K562 (cell line): ENCODE results near the gene NR2E1. TPM values are rescaled to one million over a fixed set of nuclear protein-coding genes. Genes with fewer than 3 reads are reported as not detected.

ENCODE experiments used
- ATAC-seq: fragments of 200-7000 bp; cut with Tn5 transposase; 3 replicates; pipeline ENCODE4 v1.9.1; 2020; ENCODE audit warnings: moderate library complexity
- BruUV-seq: library from RNA; stranded (reverse); fragments of 400-500 nt; replicated peaks from 2 replicates; lab custom pipeline; 2021; lab: Mats Ljungman, UMichigan
- CTCF ChIA-PET: fragments of 300-600 bp; formaldehyde crosslinking; extraction: SDS; loops from one replicate; lab custom pipeline; 2021; ENCODE audit warnings: low intra/inter-chr PET ratio; lab: Yijun Ruan, JAX
- POLR2A ChIA-PET: fragments of 300-600, 350-650 bp; sonication (Branson Sonifier 250); formaldehyde crosslinking; extraction: SDS; loops from one replicate; lab custom pipeline; 2021; ENCODE audit warnings: antibody characterized with exemption, inconsistent platforms; lab: Yijun Ruan, JAX
- DNase-seq, 4 experiments: peaks; one replicate each; pipeline versions ENCODE4 v3.0.0 to v3.0.0-alpha.2; 2011 to 2018; ENCODE audit warnings: low spot score in 3 of 4, mixed read lengths in 3 of 4; ENCODE audit errors: extremely low read depth in 1 of 4
- FAIRE-seq: peaks from 2 replicates; lab custom pipeline; 2011; peaks lifted over from hg19 to GRCh38; lab: Jason Lieb, UNC
- H2AFZ ChIP-seq: 2 replicates; pipeline ENCODE4 v1.6.0; 2011; ENCODE audit warnings: low read depth, low read length, control low read depth, inconsistent platforms
- H3K27ac ChIP-seq: fragments of 200-600 bp; 3 replicates; pipeline ENCODE4 v1.8.0; 2011; ENCODE audit warnings: low read depth, mild to moderate bottlenecking, control low read depth, inconsistent platforms, low read length, moderate library complexity, mixed read lengths; ENCODE audit errors: extremely low read depth
- H3K27me3 ChIP-seq, 2 experiments: fragments of 300-600 bp in 1 of 2; 2 replicates in 1 of 2; 3 replicates in 1 of 2; pipeline versions ENCODE4 v1.6.0 to v1.8.0; 2011; ENCODE audit warnings: inconsistent platforms in 2 of 2, low read length in 2 of 2, mild to moderate bottlenecking in 1 of 2, mixed read lengths in 1 of 2, moderate library complexity in 1 of 2; ENCODE audit not compliant: control insufficient read depth in 2 of 2, insufficient read depth in 2 of 2
- H3K36me3 ChIP-seq: fragments of 300-600 bp; 3 replicates; pipeline ENCODE4 v1.8.0; 2011; ENCODE audit warnings: mild to moderate bottlenecking, low read length, inconsistent platforms; ENCODE audit not compliant: control insufficient read depth, insufficient read depth
- H3K4me1 ChIP-seq, 2 experiments: fragments of 200-600 bp in 1 of 2; replicated peaks in 1 of 2; 2 replicates in 1 of 2; 3 replicates in 1 of 2; pipeline versions ENCODE4 v1.5.1 to v1.8.0; 2011; ENCODE audit warnings: inconsistent platforms in 2 of 2, low read length in 2 of 2, mild to moderate bottlenecking in 1 of 2, mixed read lengths in 1 of 2, moderate library complexity in 1 of 2; ENCODE audit not compliant: control insufficient read depth in 2 of 2, insufficient read depth in 2 of 2
- H3K4me2 ChIP-seq: 2 replicates; pipeline ENCODE4 v1.6.1; 2011; ENCODE audit warnings: low read length, control low read depth, inconsistent platforms, mixed read lengths; ENCODE audit not compliant: insufficient read depth
- H3K4me3 ChIP-seq: fragments of 200-600 bp; sonication (generic), shearing (Covaris generic); 2 replicates; pipeline ENCODE4 v1.5.1; 2016; ENCODE audit warnings: control low read depth, inconsistent platforms
- H3K79me2 ChIP-seq: fragments of 200-600 bp; 3 replicates; pipeline ENCODE4 v1.8.0; 2011; ENCODE audit warnings: low read length, inconsistent platforms; ENCODE audit not compliant: control insufficient read depth, insufficient read depth
- H3K9ac ChIP-seq, 2 experiments: 2 replicates each; pipeline versions ENCODE4 v1.6.0 to v1.6.1; 2011; ENCODE audit warnings: low read depth in 2 of 2, low read length in 2 of 2, control low read depth in 1 of 2, inconsistent platforms in 1 of 2, mild to moderate bottlenecking in 1 of 2, mixed read lengths in 1 of 2; ENCODE audit not compliant: insufficient read depth in 1 of 2
- H3K9me1 ChIP-seq: one replicate; pipeline ENCODE4 v1.6.0; 2011; ENCODE audit warnings: inconsistent platforms, mild to moderate bottlenecking, low read length, moderate library complexity; ENCODE audit not compliant: control insufficient read depth, insufficient read depth
- H3K9me3 ChIP-seq: replicated peaks from 2 replicates; pipeline ENCODE4 v1.5.1; 2011; ENCODE audit warnings: low read depth, low read length, inconsistent platforms; ENCODE audit not compliant: control insufficient read depth, insufficient read depth
- H4K20me1 ChIP-seq: replicated peaks from 2 replicates; pipeline ENCODE4 v1.6.1; 2011; ENCODE audit warnings: low read length, inconsistent platforms, mixed read lengths; ENCODE audit not compliant: control insufficient read depth, insufficient read depth
- BHLHE40 ChIP-seq: IDR thresholded peaks from 2 replicates; pipeline ENCODE4 v1.6.1; 2011; ENCODE audit warnings: low read length, improper control_type of control experiment
- CEBPG ChIP-seq, 3 experiments: fragments of 200-800 bp in 1 of 3; sonication (Bioruptor generic) in 1 of 3; sonication (generic) in 1 of 3; formaldehyde crosslinking in 1 of 3; IDR thresholded peaks in 2 of 3; conservative IDR thresholded peaks in 1 of 3; 2 replicates each; pipeline versions ENCODE4 v1.6.1 to v1.8.0; 2016 to 2022; ENCODE audit warnings: missing compliant biosample characterization in 2 of 3, missing genetic modification characterization in 2 of 3, mild to moderate bottlenecking in 1 of 3, missing genetic modification reagents in 1 of 3
- DDX20 ChIP-seq: fragments of 450-650 bp; IDR thresholded peaks from 2 replicates; pipeline ENCODE4 v1.6.1; 2016; ENCODE audit warnings: missing genetic modification characterization, low read depth, mild to moderate bottlenecking, missing compliant biosample characterization, moderate library complexity
- ESRRB ChIP-seq: fragments of 250-450 bp; sonication (Bioruptor Pico); IDR thresholded peaks from 2 replicates; pipeline ENCODE4 v1.5.0; 2020; ENCODE audit warnings: mild to moderate bottlenecking, moderate library complexity, borderline replicate concordance
- FIP1L1 ChIP-seq: fragments of 200-400 bp; formaldehyde crosslinking; IDR thresholded peaks from 2 replicates; pipeline ENCODE4 v1.6.1; 2018; ENCODE audit warnings: mild to moderate bottlenecking, low read depth, low read length; ENCODE audit not compliant: poor library complexity, severe bottlenecking
- HDAC3 ChIP-seq: fragments of 450-650 bp; IDR thresholded peaks from 2 replicates; pipeline ENCODE4 v1.6.1; 2018; ENCODE audit warnings: borderline replicate concordance, mild to moderate bottlenecking, moderate library complexity; ENCODE audit not compliant: partially characterized antibody
- HMG20A ChIP-seq: fragments of 450-650 bp; formaldehyde crosslinking; conservative IDR thresholded peaks from 2 replicates; pipeline ENCODE4 v1.4.0; 2020; ENCODE audit warnings: mild to moderate bottlenecking, mixed read lengths
- NFIX ChIP-seq: fragments of 250-450 bp; sonication (Bioruptor Pico); IDR thresholded peaks from 2 replicates; pipeline ENCODE4 v1.4.0; 2020; ENCODE audit warnings: low read depth, mild to moderate bottlenecking, moderate library complexity
- POLR2AphosphoS2 ChIP-seq: IDR thresholded peaks from 2 replicates; pipeline ENCODE4 v1.6.1; 2012; ENCODE audit warnings: low read length, improper control_type of control experiment
- RCOR1 ChIP-seq, 2 experiments: IDR thresholded peaks; 2 replicates each; pipeline ENCODE4 v1.6.1; 2012; ENCODE audit warnings: low read depth in 2 of 2, low read length in 2 of 2, borderline replicate concordance in 1 of 2, improper control_type of control experiment in 1 of 2
- RFX5 ChIP-seq: IDR thresholded peaks from 2 replicates; pipeline ENCODE4 v1.6.1; 2011; ENCODE audit warnings: low read depth, mild to moderate bottlenecking, improper control_type of control experiment, low read length
- TBL1XR1 ChIP-seq, 2 experiments: IDR thresholded peaks; 2 replicates each; pipeline ENCODE4 v1.6.1; 2012; ENCODE audit warnings: improper control_type of control experiment in 2 of 2, low read length in 2 of 2, mild to moderate bottlenecking in 1 of 2
- ZNF232 ChIP-seq: sonication (generic); formaldehyde crosslinking; IDR thresholded peaks from 2 replicates; pipeline ENCODE4 v1.8.0; 2022; ENCODE audit warnings: mild to moderate bottlenecking, missing genetic modification reagents
- ZNF507 ChIP-seq: conservative IDR thresholded peaks from 2 replicates; pipeline ENCODE4 v1.6.1; 2017; ENCODE audit warnings: missing genetic modification characterization, missing compliant biosample characterization
- ZNF668 ChIP-seq: fragments of 250-450 bp; sonication (Bioruptor Pico); IDR thresholded peaks from 2 replicates; pipeline ENCODE4 v1.8.0; 2022; ENCODE audit warnings: mild to moderate bottlenecking, inconsistent platforms
- ZNF77 ChIP-seq: fragments of 250-450 bp; sonication (Bioruptor Pico); IDR thresholded peaks from 2 replicates; pipeline ENCODE4 v1.5.0; 2020
- WGBS: fragments of 100-300 bp; shearing (Covaris generic); methylation state at CpG from one replicate; pipeline ENCODE4 v1.1.6; 2016; ENCODE audit warnings: low coverage, mixed read lengths; ENCODE audit not compliant: insufficient coverage; ENCODE audit errors: missing lambda C conversion rate; 5-methylcytosine and 5-hydroxymethylcytosine counted together
- in situ Hi-C: fragments of 300-500 bp; cut with MboI; formaldehyde crosslinking; loops from 4 replicates; pipeline ENCODE4 v1.15.0; 2018; ENCODE audit warnings: inconsistent platforms, mixed read lengths
- intact Hi-C: fragments of 100-400 bp; cut with micrococcal nuclease; formaldehyde crosslinking; loops from 2 replicates; pipeline ENCODE4 v1.14.2; 2022
- polyA plus RNA-seq, 8 experiments: library from polyadenylated mRNA; depleted of rRNA in 4 of 8; stranded (reverse) in 5 of 8; unstranded in 3 of 8; fragments of >200 nt; fragmentation: Nextera tagmentation in 2 of 8; fragmentation: Illumina TruSeq in 1 of 8; extraction: Ambion mirVana in 2 of 8; extraction: Trizol in 1 of 8; gene quantifications; 2 replicates each; pipeline versions ENCODE4 v1.2.1 to v1.2.3, GENCODE V29; 2011 to 2014; ENCODE audit warnings: inconsistent platforms in 1 of 8, missing spikeins in 1 of 8
- total RNA-seq, 7 experiments: library from RNA; depleted of rRNA in 6 of 7; stranded (reverse); fragments of >200 nt in 6 of 7; fragmentation: Illumina TruSeq in 2 of 7; extraction: Trizol in 2 of 7; gene quantifications; 2 replicates each; pipeline versions ENCODE4 v1.2.1 to v1.2.3, GENCODE V29; 2011 to 2021; ENCODE audit warnings: low replicate concordance in 1 of 7
- TF ChIP-seq, protein P1 (sequence below): fragments of 250-450 bp; sonication (Bioruptor Pico); IDR thresholded peaks from 2 replicates; pipeline ENCODE4 v1.4.0; 2020

Gene NR2E1
- total and polyA plus RNA-seq, 9 of the 15 experiments (the other 6 are each of a cell fraction or from before 2014, with no cell fraction given): not detected

DNA sequence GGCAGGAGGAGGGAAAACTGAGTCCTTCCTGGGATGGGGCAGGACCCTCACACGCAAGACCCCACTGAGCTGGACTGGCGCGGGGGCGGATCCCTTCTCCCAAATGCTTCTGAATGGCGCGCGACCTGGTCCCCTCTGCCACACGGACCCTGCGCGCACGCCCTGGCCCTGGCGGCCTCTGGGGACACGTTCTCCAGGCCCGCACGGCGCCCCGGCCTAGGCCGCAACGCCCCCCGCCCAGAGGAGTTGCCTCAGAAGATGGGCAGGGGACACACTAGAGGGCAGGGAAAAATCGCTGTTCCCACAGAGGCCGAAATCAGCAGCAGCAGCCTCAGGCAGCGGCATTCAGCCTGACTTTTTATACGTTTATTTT is 46.1 kb upstream of the NR2E1 start:
- H3K36me3 ChIP-seq: no peaks in the 10 kb centered on the region
- H3K27ac ChIP-seq: no peak overlapping the region
- H3K9ac ChIP-seq: no peak overlapping the region
- H3K27me3 ChIP-seq: peaks cover 27 to 69% of the 10 kb centered on the region in 2 experiments; a peak in 4 of 5 replicates
- H3K4me3 ChIP-seq: no peak overlapping the region
- no peak for FAIRE-seq
- H3K4me1 ChIP-seq: peaks cover 0 to 26% of the 10 kb centered on the region in 2 experiments; a peak in 3 of 5 replicates
- no peak for DNase-seq
- H4K20me1 ChIP-seq: no peaks in the 10 kb centered on the region
- no peaks in the 10 kb centered on the region for H3K79me2 ChIP-seq
- ChIA-PET POLR2A (interaction anchor here (0.8 to 1.0 kb wide), 2 partner anchors 11 to 146 kb away, joined by 4 read pairs; no protein-coding TSS in a partner anchor), CTCF (no interaction called here)
- no peak overlapping the region for H3K4me2 ChIP-seq
- H2AFZ ChIP-seq: no peak overlapping the region
- no peaks in the 10 kb centered on the region for H3K9me3 ChIP-seq
- ATAC-seq: no peak
- H3K9me1 ChIP-seq: no peaks in the 10 kb centered on the region
- 60% methylated on average over 12 of the region's 24 CpGs for WGBS
- no TSS peak for BruUV-seq
- intact Hi-C loops: loop anchor here (10.0 kb wide), 2 partner anchors 135 to 715 kb away; no protein-coding TSS in a partner anchor
- in situ Hi-C loops: no loop called here
- no peak for TF ChIP-seq ZNF77 (CRISPR knock-in tag)
- no peak for TF ChIP-seq RCOR1 (IDR thresholded peaks at IDR 0.05; ENCODE audit: borderline replicate concordance in 1 of 2, low read depth in 2 of 2, low read length in 2 of 2)
- TF ChIP-seq ZNF232 (CRISPR knock-in tag): no peak
- no peak for TF ChIP-seq NFIX (CRISPR knock-in tag)
- TF ChIP-seq BHLHE40: no peak
- TF ChIP-seq ZNF507 (tag): no peak
- TF ChIP-seq RFX5: no peak
- TF ChIP-seq ESRRB (CRISPR knock-in tag): no peak
- TF ChIP-seq FIP1L1: no peak
- no peak for TF ChIP-seq POLR2AphosphoS2
- TF ChIP-seq HDAC3: no peak
- no peak for TF ChIP-seq CEBPG (CRISPR knock-in tag; IDR thresholded peaks at IDR 0.05)
- no peak for TF ChIP-seq CEBPG (tag; conservative IDR thresholded peaks at IDR 0.05 in 1 of 2, IDR thresholded peaks at IDR 0.05 in 1 of 2)
- TF ChIP-seq TBL1XR1 (IDR thresholded peaks at IDR 0.05; ENCODE audit: low read length in 2 of 2): no peak
- TF ChIP-seq ZNF668 (CRISPR knock-in tag): no peak
- TF ChIP-seq HMG20A: no peak
- TF ChIP-seq, protein P1, sequence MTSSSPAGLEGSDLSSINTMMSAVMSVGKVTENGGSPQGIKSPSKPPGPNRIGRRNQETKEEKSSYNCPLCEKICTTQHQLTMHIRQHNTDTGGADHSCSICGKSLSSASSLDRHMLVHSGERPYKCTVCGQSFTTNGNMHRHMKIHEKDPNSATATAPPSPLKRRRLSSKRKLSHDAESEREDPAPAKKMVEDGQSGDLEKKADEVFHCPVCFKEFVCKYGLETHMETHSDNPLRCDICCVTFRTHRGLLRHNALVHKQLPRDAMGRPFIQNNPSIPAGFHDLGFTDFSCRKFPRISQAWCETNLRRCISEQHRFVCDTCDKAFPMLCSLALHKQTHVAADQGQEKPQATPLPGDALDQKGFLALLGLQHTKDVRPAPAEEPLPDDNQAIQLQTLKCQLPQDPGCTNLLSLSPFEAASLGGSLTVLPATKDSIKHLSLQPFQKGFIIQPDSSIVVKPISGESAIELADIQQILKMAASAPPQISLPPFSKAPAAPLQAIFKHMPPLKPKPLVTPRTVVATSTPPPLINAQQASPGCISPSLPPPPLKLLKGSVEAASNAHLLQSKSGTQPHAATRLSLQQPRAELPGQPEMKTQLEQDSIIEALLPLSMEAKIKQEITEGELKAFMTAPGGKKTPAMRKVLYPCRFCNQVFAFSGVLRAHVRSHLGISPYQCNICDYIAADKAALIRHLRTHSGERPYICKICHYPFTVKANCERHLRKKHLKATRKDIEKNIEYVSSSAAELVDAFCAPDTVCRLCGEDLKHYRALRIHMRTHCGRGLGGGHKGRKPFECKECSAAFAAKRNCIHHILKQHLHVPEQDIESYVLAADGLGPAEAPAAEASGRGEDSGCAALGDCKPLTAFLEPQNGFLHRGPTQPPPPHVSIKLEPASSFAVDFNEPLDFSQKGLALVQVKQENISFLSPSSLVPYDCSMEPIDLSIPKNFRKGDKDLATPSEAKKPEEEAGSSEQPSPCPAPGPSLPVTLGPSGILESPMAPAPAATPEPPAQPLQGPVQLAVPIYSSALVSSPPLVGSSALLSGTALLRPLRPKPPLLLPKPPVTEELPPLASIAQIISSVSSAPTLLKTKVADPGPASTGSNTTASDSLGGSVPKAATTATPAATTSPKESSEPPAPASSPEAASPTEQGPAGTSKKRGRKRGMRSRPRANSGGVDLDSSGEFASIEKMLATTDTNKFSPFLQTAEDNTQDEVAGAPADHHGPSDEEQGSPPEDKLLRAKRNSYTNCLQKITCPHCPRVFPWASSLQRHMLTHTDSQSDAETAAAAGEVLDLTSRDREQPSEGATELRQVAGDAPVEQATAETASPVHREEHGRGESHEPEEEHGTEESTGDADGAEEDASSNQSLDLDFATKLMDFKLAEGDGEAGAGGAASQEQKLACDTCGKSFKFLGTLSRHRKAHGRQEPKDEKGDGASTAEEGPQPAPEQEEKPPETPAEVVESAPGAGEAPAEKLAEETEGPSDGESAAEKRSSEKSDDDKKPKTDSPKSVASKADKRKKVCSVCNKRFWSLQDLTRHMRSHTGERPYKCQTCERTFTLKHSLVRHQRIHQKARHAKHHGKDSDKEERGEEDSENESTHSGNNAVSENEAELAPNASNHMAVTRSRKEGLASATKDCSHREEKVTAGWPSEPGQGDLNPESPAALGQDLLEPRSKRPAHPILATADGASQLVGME (CRISPR knock-in tag): no peak
- TF ChIP-seq DDX20 (tag): no peak
